NCI-H345 treated with DMSO at 0.1 percent for 48 hours (cell line): ENCODE results near the gene OR10C1.
"Not testable (repeated sequence)": the region's sequence is repeated elsewhere in the genome, so short reads cannot be mapped to it uniquely, and the experiment has no call there.

Source experiments
- DNase-seq: peaks from one replicate; lab custom pipeline; 2025; ENCODE audit not compliant: unreplicated experiment; lab: John Stamatoyannopoulos, UW

The OR10C1 gene

GRCh38 chr6:29439006-29439405 lies at the start of gene OR10C1:
TSS of gene OR10C1 (plus strand) at chr6:29439306. CDS start at chr6:29440016, 710 bp downstream.
- no peak for DNase-seq

- DNase-seq = no peak
Observed at GRCh38 chr6:29395331-29395730, 43.8 kb upstream of the OR10C1 start, which contains the start of gene OR12D2. TSS of gene OR12D2 (plus strand) at chr6:29395631. CDS start at chr6:29396700, 1,069 bp downstream.

GRCh38 chr6:29399525-29399924 lies 39.6 kb upstream of the OR10C1 start:
- no peak for DNase-seq

DNA sequence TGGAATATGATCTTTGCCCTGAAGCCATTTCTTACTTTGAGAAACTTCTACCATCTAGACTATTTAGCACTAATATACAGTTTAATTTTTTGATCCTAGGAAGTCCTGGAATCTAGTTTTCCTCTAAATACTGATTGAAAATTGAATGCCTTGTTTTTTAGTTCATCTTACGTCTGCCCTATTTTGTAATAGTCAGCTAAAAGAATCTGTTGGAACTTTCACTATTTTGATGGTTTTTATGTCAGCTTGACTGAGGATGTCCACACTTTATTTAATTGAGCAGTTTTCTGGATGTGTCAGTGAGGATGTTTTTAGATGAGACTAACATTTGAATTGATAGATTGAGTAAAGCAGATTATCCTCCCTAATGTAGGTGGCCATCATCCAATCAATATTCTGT lies 35.3 kb upstream of the OR10C1 start:
- no peak for DNase-seq

GRCh38 chr6:29414588-29414987 lies 24.5 kb upstream of the OR10C1 start, which contains the start of gene OR12D1:
TSS of gene OR12D1 (plus strand) at chr6:29414928.
- no peak for DNase-seq

DNA sequence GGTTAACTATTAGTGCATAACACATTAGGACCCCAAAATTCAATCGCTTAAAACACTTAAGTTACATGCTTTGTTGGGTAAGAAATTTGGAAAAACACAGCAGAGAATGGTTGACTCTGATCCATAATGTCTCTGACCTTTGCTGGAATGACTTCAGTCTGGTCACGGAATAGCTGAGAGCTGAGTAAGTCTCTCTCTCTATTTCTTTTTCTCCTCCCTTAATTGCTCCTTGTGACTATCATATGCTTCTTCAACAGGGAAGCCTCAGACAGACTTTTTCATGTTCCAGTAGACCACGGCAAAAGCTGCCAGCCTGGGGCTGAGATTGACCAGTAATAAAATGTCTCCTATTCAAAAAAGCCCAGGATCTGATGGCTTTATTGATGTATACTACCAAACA lies 19.6 kb upstream of the OR10C1 start:
- DNase-seq = no peak

GRCh38 chr6:29424168-29424567 lies 14.9 kb upstream of the OR10C1 start:
- DNase-seq = no peak

- DNase-seq = no peak
Observed at GRCh38 chr6:29424575-29424974, 14.5 kb upstream of the OR10C1 start.

DNA sequence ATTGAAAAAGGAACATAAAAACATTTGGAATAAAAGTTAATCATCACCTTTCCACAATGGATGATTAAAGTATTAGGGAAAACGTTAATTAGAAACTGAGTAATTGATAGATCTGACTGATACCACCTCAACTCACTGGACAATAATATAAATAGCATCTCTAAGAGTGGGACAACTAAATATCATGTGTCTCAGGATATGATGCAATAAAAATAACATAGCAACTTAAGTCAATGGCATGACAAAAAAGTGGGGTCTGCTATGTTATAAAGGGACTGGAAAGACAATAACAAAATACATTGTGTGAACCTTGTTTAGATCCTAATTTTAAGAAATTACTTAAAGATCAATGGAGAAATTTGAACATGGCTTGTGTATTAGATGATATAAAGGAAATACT lies 14.0 kb upstream of the OR10C1 start:
- no peak for DNase-seq

- DNase-seq = no peak
Observed at GRCh38 chr6:29426654-29427053, 12.5 kb upstream of the OR10C1 start.

DNA sequence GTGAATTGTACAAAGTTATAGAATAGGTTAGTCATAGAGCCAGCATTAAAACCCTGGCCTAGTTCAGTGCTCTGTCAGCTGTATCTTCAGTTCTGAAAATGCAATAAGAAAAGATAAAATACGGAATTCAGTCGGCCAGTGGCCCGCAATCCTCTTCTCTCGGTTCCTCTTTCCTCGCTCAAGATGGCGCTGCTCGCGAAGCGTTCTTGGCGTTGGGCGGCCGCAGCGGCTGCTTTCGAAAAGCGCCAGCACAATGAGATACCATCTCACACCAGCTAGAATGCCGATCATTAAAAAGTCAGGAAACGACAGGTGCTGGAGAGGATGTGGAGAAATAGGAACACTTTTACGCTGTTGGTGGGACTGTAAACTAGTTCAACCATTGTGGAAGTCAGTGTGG lies 2.4 kb upstream of the OR10C1 start:
- not testable (repeated sequence) for DNase-seq

GRCh38 chr6:29442719-29443118 lies 3.6 kb downstream of the OR10C1 start:
- DNase-seq = no peak

- not testable (repeated sequence) for DNase-seq
Observed at GRCh38 chr6:29444031-29444430, 4.9 kb downstream of the OR10C1 start.

GRCh38 chr6:29447670-29448069 lies 8.6 kb downstream of the OR10C1 start:
- no peak for DNase-seq

- no peak for DNase-seq
Observed at GRCh38 chr6:29451471-29452193, 12.5 kb downstream of the OR10C1 start.

DNA sequence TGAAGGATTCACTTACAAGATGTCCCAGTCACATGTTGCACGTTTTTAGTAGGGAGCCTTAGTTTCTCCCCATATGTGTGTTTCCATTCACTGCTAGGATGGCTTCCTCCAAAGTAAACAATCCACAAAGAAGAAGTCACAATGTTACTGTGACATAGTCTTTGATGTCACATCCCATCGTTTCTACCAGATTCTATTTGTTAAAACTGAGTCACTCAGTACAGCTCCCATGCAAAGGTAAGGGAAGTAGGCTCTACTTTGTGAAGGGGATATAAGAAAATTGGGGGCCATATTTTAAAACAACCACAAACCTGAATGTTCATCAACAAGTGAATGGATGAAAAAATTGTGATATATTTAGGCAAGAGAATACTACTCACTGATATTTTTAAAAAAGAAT lies 17.9 kb downstream of the OR10C1 start, which contains the start of the genes OR11A1 and OR2H1:
OR11A1 (minus strand) TSS at position 101 of the 400 bp plus-strand sequence. CDS start 29,430 bp downstream, outside the sequence.
OR2H1 (plus strand) TSS at position 185 of the 400 bp plus-strand sequence. CDS start 4,615 bp downstream, outside the sequence.
- DNase-seq = no peak

DNA sequence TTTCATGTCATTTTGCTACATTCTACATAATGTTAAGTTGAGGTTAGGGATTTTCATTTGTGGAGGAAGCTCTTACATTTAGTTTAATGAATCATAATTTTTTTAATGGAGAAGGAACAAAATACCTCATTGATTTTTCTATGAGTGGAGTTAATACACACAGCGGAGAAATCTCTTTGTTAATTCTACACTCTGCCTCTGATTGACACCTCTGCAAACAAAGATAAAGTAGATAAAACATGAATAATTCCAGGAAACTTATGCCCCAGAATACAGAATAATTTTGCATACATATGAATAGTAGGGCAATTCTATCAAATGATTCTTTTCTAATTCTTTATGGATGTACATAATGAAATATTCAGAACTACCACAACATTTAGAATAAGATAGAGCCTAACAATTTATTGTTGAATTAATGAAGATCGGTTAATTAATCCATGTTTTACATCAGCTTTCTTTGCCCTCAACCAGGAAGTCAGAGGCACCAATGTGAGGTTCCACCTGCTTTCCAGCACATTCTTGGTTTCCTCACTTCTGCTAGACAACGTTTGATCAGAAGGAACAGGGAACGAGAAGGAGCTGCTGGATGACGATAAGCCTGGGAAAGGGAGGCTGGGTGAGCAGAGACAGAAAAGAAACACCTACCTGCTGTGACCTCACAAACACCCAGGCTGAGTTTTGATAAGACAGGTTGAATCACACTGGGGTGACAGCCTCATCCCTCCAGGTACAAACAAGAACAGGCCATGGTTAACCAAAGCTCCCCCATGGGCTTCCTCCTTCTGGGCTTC lies 22.1 kb downstream of the OR10C1 start:
- no peak for DNase-seq

DNA sequence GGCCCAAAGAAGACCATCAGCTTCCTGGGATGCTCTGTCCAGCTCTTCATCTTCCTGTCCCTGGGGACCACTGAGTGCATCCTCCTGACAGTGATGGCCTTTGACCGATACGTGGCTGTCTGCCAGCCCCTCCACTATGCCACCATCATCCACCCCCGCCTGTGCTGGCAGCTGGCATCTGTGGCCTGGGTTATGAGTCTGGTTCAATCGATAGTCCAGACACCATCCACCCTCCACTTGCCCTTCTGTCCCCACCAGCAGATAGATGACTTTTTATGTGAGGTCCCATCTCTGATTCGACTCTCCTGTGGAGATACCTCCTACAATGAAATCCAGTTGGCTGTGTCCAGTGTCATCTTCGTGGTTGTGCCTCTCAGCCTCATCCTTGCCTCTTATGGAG lies 22.9 kb downstream of the OR10C1 start:
- no peak for DNase-seq

DNA sequence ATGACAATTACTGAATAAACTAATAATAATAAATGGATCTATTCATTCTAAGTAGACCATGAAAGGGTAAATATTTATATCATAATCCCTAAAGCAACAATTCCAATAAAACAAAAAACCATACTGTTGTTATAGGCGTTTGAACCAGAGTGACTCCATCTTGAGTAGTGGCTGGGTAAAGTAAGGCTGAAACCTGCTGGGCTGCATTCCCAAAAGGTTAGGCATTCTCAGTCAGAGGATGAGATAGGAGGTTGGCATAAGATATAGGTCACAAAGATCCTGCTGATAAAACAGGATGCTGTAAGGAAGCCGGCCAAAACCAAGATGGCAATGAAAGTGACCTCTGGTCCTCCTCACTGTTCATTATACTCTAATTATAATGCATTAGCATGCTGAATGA lies 26.2 kb downstream of the OR10C1 start:
- no peak for DNase-seq

GRCh38 chr6:29465801-29466200 lies 26.7 kb downstream of the OR10C1 start:
- no peak for DNase-seq

GRCh38 chr6:29466241-29466640 lies 27.1 kb downstream of the OR10C1 start:
- no peak for DNase-seq

DNA sequence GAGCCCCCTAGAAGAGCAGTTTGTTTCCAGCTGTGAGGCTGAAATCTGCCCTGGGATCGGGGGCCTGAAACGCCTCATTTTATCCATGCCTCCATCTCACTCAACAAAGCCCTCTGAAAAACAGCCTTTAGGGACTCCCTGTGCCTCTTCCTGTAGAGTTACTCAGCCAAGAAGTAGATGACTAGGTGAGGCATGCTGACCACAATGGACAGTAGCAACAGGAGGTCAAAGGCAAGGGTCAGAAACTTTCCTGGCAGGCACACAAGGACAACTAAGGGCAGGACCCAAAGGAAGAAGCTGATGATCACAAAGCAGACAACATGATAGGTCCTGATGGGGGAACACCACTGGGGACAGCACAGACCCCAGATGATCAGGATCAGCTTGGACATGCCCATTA lies 35.9 kb downstream of the OR10C1 start:
- DNase-seq = no peak
